Measurements from ENCODE around the gene NEGR1. TPM values are rescaled to one million over a fixed set of nuclear protein-coding genes. Genes with fewer than 3 reads are reported as not detected.

Gene NEGR1
- total RNA-seq, 1 donor from 2014 or later: 8.6 TPM

GRCh38 chr1:71502006-71502405 lies 780.3 kb downstream of the NEGR1 start:
- FAIRE-seq (no peak), DNase-seq (ENCODE audit: low read depth) (no peak)
- Histone ChIP-seq H3K9ac (ENCODE audit: low read length) (no peak overlapping the region), H4K20me1 (ENCODE audit: insufficient read depth, low read length) (no peaks in the 10 kb centered on the region), H3K79me2 (ENCODE audit: insufficient read depth, low read length) (no peaks in the 10 kb centered on the region), H3K4me3 (ENCODE audit: insufficient read depth, low read depth, low read length) (no peak overlapping the region), H3K27ac (ENCODE audit: low read depth, low read length) (no peak overlapping the region), H3K4me2 (ENCODE audit: low read length) (no peak overlapping the region), H3K27me3 (ENCODE audit: insufficient read depth, low read length) (no peaks in the 10 kb centered on the region), H2AFZ (ENCODE audit: low read depth, low read length) (no peak overlapping the region), H3K4me1 (ENCODE audit: insufficient read depth, low read length) (no peaks in the 10 kb centered on the region), H3K9me3 (ENCODE audit: insufficient read depth, low read depth, low read length) (no peaks in the 10 kb centered on the region), H3K36me3 (ENCODE audit: insufficient read depth, low read length) (no peaks in the 10 kb centered on the region)
- H3K27ac Mint-ChIP-seq (ENCODE audit: unreplicated experiment): no peak overlapping the region
- no peaks in the 10 kb centered on the region for H3K36me3 Mint-ChIP-seq (ENCODE audit: low read depth, unreplicated experiment)
- H3K27me3 Mint-ChIP-seq (ENCODE audit: low read depth, unreplicated experiment): no peaks in the 10 kb centered on the region
- H3K4me1 Mint-ChIP-seq (ENCODE audit: low read depth, unreplicated experiment): no peaks in the 10 kb centered on the region
- no peak overlapping the region for H3K4me3 Mint-ChIP-seq (ENCODE audit: unreplicated experiment)
- peaks cover 8% of the 10 kb centered on the region for H3K9me3 Mint-ChIP-seq (ENCODE audit: unreplicated experiment)
- TF ChIP-seq CTCF (IDR thresholded peaks at IDR 0.05; ENCODE audit: insufficient read depth, low read depth, low read length): no peak
- no peak for TF ChIP-seq EZH2 (IDR thresholded peaks at IDR 0.05; ENCODE audit: insufficient read depth, low read length)

GRCh38 chr1:71498542-71498941 lies 783.8 kb downstream of the NEGR1 start:
- no peak overlapping the region for H3K27ac ChIP-seq (ENCODE audit: low read depth, low read length)
- no peaks in the 10 kb centered on the region for H3K4me1 ChIP-seq (ENCODE audit: insufficient read depth, low read length)
- no peak overlapping the region for H2AFZ ChIP-seq (ENCODE audit: low read depth, low read length)
- H3K9me3 ChIP-seq (ENCODE audit: insufficient read depth, low read depth, low read length): no peaks in the 10 kb centered on the region
- TF ChIP-seq EZH2 (IDR thresholded peaks at IDR 0.05; ENCODE audit: insufficient read depth, low read length): no peak
- TF ChIP-seq CTCF (IDR thresholded peaks at IDR 0.05; ENCODE audit: insufficient read depth, low read depth, low read length): no peak
- no peak overlapping the region for H3K4me3 ChIP-seq (ENCODE audit: insufficient read depth, low read depth, low read length)
- Mint-ChIP-seq H3K4me3 (ENCODE audit: unreplicated experiment) (no peak overlapping the region), H3K36me3 (ENCODE audit: low read depth, unreplicated experiment) (no peaks in the 10 kb centered on the region), H3K27ac (ENCODE audit: unreplicated experiment) (no peak overlapping the region), H3K4me1 (ENCODE audit: low read depth, unreplicated experiment) (no peaks in the 10 kb centered on the region), H3K9me3 (ENCODE audit: unreplicated experiment) (no peaks in the 10 kb centered on the region), H3K27me3 (ENCODE audit: low read depth, unreplicated experiment) (no peaks in the 10 kb centered on the region)
- DNase-seq (ENCODE audit: low read depth) (no peak), FAIRE-seq (no peak)
- H3K4me2 ChIP-seq (ENCODE audit: low read length): no peak overlapping the region
- H4K20me1 ChIP-seq (ENCODE audit: insufficient read depth, low read length): no peaks in the 10 kb centered on the region
- H3K27me3 ChIP-seq (ENCODE audit: insufficient read depth, low read length): no peaks in the 10 kb centered on the region
- no peak overlapping the region for H3K9ac ChIP-seq (ENCODE audit: low read length)
- no peaks in the 10 kb centered on the region for H3K79me2 ChIP-seq (ENCODE audit: insufficient read depth, low read length)
- no peaks in the 10 kb centered on the region for H3K36me3 ChIP-seq (ENCODE audit: insufficient read depth, low read length)

- no peak overlapping the region for H3K4me2 ChIP-seq (ENCODE audit: low read length)
- H3K27me3 Mint-ChIP-seq (ENCODE audit: low read depth, unreplicated experiment): no peaks in the 10 kb centered on the region
- no peaks in the 10 kb centered on the region for H3K9me3 Mint-ChIP-seq (ENCODE audit: unreplicated experiment)
- H3K79me2 ChIP-seq (ENCODE audit: insufficient read depth, low read length): no peaks in the 10 kb centered on the region
- H3K4me1 Mint-ChIP-seq (ENCODE audit: low read depth, unreplicated experiment): peaks cover 3% of the 10 kb centered on the region
- H3K9me3 ChIP-seq (ENCODE audit: insufficient read depth, low read depth, low read length): no peaks in the 10 kb centered on the region
- H3K36me3 Mint-ChIP-seq (ENCODE audit: low read depth, unreplicated experiment): no peaks in the 10 kb centered on the region
- no peak overlapping the region for H3K4me3 Mint-ChIP-seq (ENCODE audit: unreplicated experiment)
- DNase-seq (ENCODE audit: low read depth): no peak
- no peaks in the 10 kb centered on the region for H3K27me3 ChIP-seq (ENCODE audit: insufficient read depth, low read length)
- H2AFZ ChIP-seq (ENCODE audit: low read depth, low read length): no peak overlapping the region
- H3K4me1 ChIP-seq (ENCODE audit: insufficient read depth, low read length): no peaks in the 10 kb centered on the region
- H3K27ac Mint-ChIP-seq (ENCODE audit: unreplicated experiment): no peak overlapping the region
- no peak overlapping the region for H3K27ac ChIP-seq (ENCODE audit: low read depth, low read length)
- TF ChIP-seq EZH2 (IDR thresholded peaks at IDR 0.05; ENCODE audit: insufficient read depth, low read length) (no peak), CTCF (IDR thresholded peaks at IDR 0.05; ENCODE audit: insufficient read depth, low read depth, low read length) (no peak)
- no peak overlapping the region for H3K4me3 ChIP-seq (ENCODE audit: insufficient read depth, low read depth, low read length)
- H3K9ac ChIP-seq (ENCODE audit: low read length): no peak overlapping the region
- H3K36me3 ChIP-seq (ENCODE audit: insufficient read depth, low read length): no peaks in the 10 kb centered on the region
- FAIRE-seq: no peak
- no peaks in the 10 kb centered on the region for H4K20me1 ChIP-seq (ENCODE audit: insufficient read depth, low read length)
These were observed 788.2 kb downstream of the NEGR1 start for GRCh38 chr1:71494163-71494562.
